Measurements from ENCODE around the gene DNAH12.

The DNAH12 gene

GRCh38 chr3:57544181-57545125 lies at the start of gene DNAH12:
TSS of gene DNAH12 (minus strand) at chr3:57544344. CDS start at chr3:57542870, 1,474 bp downstream.
- FAIRE-seq: no peak

GRCh38 chr3:57592306-57592705 lies 48.2 kb upstream of the DNAH12 start:
- no peak for FAIRE-seq

- FAIRE-seq: no peak
Observed at GRCh38 chr3:57587905-57588304, 43.8 kb upstream of the DNAH12 start.

GRCh38 chr3:57586778-57587177 lies 42.6 kb upstream of the DNAH12 start:
- no peak for FAIRE-seq

GRCh38 chr3:57583544-57583943 lies 39.4 kb upstream of the DNAH12 start:
- no peak for FAIRE-seq

- FAIRE-seq: no peak
Observed at GRCh38 chr3:57582474-57583168, 38.5 kb upstream of the DNAH12 start.

GRCh38 chr3:57577801-57578200 lies 33.7 kb upstream of the DNAH12 start:
- FAIRE-seq: no peak

GRCh38 chr3:57575966-57576626 lies 32.0 kb upstream of the DNAH12 start:
- FAIRE-seq: no peak

- no peak for FAIRE-seq
Observed at GRCh38 chr3:57572096-57572495, 28.0 kb upstream of the DNAH12 start.

- no peak for FAIRE-seq
Observed at GRCh38 chr3:57570878-57571277, 26.7 kb upstream of the DNAH12 start.

GRCh38 chr3:57569859-57570450 lies 25.8 kb upstream of the DNAH12 start:
- no peak for FAIRE-seq

GRCh38 chr3:57559526-57559925 lies 15.4 kb upstream of the DNAH12 start:
- no peak for FAIRE-seq

GRCh38 chr3:57557085-57557537 lies 13.0 kb upstream of the DNAH12 start:
- FAIRE-seq: no peak

GRCh38 chr3:57556459-57557084 lies 12.4 kb upstream of the DNAH12 start:
- FAIRE-seq: no peak

- no peak for FAIRE-seq
Observed at GRCh38 chr3:57555738-57556458, 11.8 kb upstream of the DNAH12 start, which contains the start of gene PDE12. TSS of gene PDE12 (plus strand) at chr3:57556274. CDS start at chr3:57556380, 106 bp downstream.

- no peak for FAIRE-seq
Observed at GRCh38 chr3:57555306-57555705, 11.2 kb upstream of the DNAH12 start.

- no peak for FAIRE-seq
Observed at GRCh38 chr3:57546616-57547015, 2.5 kb upstream of the DNAH12 start.

- no peak for FAIRE-seq
Observed at GRCh38 chr3:57545636-57546268, 1.6 kb upstream of the DNAH12 start.

GRCh38 chr3:57538465-57538864 lies 5.7 kb downstream of the DNAH12 start:
- no peak for FAIRE-seq

GRCh38 chr3:57530071-57530608 lies 14.0 kb downstream of the DNAH12 start:
- no peak for FAIRE-seq

Measured in endometrium (tissue), 2 donors.